T-helper 2 cell treated with Interferon-gamma antibody and Interleukin-4, amounts not matched to agents 100 ng/mL and 5 ng/mL, for 36 hours (primary cell): ENCODE measurements around the gene NEK1. TPM values are rescaled to one million over a fixed set of nuclear protein-coding genes. Genes with fewer than 3 reads are reported as not detected.
"Not testable (repeated sequence)": the region's sequence is repeated elsewhere in the genome, so short reads cannot be mapped to it uniquely, and the experiment has no call there.

Experiments
- intact Hi-C: fragments of 100-400 bp; cut with micrococcal nuclease; formaldehyde crosslinking; loops from one replicate; pipeline ENCODE4 v1.15.1; 2023
- total RNA-seq: library from RNA; stranded (reverse); gene quantifications from 2 replicates; pipeline ENCODE4 v1.2.3, GENCODE V29; 2022

NEK1 gene
- total RNA-seq, 1 donor from 2014 or later = 18.4 TPM

DNA sequence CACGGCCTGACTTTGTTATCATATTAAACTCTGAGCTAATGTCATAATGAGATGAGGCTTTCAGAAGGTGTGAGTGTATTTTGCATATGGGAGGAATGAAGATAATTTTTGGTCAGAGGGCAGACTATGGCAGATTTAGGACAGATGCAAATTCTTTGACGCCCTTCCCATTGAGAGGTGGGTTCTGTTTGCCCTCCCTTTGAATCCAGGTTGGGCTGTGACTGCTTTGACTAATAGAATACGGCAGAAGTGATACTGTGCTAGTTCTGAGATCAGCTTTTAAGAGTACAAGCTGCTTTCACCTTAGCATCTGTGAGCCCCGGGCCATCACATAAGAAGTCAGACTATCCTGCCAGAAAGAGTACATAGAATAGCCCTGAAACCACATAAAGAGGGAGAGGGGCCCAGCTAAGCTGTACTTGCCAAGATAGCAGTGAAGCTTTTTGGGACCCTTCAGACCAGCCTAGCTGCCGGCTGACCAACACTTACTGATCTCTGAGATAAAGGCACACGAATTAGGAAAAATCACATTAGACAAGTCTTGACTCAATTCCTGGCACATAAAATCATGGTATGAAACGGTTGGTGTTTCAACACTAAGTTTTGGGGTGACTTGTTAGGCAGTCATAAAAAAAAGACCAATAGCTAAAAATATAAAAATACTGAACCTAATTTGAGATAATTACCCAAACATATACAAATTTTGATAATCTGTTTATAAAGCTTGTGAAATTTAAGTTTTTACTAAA is 174.9 kb downstream of the NEK1 start:
- intact Hi-C loops = no loop called here

DNA sequence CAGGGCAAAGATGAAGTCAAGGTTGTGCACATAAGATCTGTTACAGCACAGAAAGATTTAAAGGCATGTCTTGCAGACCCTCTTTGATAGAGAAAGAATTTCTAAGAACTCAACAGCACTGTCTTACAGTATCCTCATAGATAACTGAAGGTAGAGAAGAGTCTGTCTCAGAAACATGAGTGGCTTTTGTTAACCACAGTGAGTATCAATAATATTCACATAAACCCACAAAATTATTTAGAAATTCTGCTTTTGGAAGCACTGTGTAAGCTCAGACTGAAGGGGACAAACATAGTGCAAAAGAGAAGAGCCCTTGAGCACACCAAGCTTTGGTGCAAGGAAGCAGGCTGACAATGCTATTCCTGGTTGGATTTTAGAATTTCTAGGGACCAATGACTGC is 175.6 kb downstream of the NEK1 start:
- intact Hi-C loops = no loop called here

DNA sequence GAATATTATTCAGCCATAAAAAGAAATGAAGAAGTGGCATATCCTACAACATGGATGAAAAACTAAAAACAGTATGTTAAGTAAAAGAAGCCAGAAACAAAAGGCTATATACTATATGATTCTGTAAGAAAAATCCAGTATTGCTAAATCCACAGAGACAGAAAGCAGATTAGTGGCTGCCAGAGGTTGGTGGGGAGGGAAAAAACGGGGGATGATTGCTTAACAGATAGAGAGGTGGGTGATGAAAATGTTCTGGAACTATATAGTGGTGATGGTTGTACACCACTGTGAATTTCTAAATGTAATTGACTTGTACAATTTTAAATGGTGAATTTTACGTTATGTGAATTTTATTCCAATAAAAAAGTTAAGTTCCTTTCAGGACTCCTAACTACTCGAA is 184.0 kb downstream of the NEK1 start:
- intact Hi-C loops = no loop called here

DNA sequence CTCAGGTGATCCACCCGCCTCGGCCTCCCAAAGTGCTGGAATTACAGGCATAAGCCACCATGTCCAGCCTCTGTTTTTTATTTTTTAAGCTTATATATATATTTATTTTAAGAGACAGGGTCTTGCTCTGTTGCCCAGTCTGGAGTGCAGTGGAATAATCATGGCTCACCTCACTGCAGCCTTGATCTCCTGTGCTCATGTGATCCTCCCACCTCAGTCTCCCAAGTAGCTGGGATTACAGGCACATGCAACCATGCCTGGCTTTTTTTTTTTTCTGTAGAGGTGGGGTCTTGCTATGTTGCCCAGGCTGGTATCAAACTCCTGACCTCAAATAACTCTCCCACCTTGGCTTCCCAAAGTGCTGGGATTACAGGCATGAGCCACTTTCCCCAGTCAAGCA is 184.7 kb downstream of the NEK1 start:
- intact Hi-C loops = not testable (repeated sequence)

DNA sequence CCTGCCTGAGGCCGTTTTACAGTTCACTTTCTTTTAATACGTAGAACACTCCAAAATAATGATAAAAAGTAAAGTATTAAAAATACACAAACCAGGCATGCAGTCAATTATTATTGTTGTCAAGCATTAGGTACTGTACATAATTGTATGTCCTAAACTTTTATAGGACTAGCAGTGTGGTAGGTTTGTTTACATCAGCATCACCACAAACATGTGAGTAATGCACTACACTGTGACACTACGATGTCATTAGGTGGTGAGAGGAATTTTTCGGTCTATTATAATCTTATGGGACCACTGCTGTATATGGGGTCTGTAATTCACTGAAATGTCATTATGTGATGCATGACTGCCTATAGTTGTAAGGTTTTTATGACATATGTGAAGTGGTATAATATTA is 192.1 kb downstream of the NEK1 start:
- intact Hi-C loops = no loop called here

DNA sequence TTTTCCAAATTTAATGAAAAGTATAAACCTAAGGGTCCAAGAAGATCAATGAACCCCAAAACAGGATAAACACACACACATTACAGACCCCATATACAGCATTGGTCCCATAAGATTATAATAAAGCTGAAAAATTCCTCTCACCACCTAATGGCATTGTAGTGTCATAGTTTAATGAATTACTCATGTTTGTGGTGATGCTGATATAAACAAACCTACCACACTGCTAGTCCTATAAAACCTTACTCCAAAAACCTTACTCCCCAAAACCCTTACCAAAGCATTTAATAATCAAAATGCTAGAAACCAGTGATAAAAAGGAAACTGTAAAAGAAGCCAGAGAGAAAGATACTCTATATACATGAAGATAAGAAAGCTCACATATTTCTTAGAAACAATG is 193.5 kb downstream of the NEK1 start:
- intact Hi-C loops = loop anchor here (10.0 kb wide), 3 partner anchors 46 to 934 kb away; partner anchors contain the start of gene DDX60L

DNA sequence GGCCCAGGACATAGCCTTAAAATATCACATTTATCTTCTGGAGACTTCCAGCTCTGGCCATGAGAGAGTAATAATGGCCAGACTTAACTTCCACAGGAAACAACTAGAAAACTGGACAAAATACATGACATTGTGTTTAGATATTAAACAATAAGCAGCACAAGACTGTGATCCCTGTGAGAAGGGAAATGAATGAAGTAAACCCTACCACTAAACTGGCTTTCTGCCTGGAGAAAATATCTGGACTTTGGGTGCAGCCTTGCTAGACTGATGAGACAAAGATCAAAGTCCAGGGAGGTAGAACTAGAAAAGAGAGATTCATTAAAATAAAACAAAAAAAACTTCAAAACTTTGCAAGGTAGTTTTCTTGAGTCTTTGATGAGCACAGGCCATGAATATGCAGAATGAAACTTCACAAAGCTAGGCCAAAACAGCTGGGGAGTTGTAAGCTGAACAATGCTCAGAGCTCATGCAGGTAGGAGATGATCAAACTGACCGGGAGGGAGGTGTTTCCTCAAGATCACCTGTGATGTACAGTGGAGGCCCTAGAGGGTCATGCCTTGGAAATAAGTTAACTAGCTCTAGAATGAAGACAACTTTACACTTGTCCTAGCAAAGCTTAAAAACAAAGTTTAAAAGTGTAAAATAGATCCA is 194.6 kb downstream of the NEK1 start:
- intact Hi-C loops = loop anchor here (10.0 kb wide), 3 partner anchors 47 to 933 kb away; partner anchors contain the start of gene DDX60L

DNA sequence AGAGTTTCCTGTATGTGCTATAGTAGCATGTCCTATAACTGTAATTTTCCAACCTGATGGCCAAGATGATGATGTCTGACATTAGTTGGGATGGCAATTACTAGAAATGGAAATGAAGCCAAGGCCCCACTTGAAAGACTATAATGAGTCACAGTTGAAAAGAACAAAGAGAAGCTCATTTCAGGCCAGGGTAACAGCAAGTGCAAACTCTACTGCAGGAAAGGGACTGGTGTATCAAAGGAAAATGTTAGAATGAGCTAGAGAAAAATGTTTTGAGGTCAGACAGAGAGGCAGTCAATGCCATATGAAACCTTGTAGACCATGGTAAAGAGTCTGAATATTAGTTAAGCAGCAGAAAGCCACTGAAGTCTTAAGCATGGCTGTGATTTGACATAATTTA is 195.4 kb downstream of the NEK1 start:
- intact Hi-C loops = loop anchor here (10.0 kb wide), 3 partner anchors 48 to 932 kb away; partner anchors contain the start of gene DDX60L

DNA sequence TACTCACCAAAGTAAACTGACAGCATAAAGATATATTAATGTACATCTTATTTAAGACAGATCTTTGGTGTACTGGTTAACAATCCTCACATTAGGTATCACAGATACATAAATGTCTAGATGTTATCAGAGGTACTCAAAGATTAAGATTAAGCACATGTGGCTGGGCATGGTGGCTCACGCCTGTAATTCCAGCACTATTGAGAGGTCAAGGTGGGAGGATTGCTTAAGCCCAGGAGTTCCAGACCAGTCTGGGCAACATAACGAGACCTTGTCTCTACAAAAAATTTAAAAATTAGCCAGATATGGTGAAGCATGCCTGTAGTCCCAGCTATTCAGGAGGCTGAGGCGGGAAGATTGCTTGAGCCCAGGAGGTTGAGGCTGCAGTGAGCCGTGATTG is 195.9 kb downstream of the NEK1 start:
- intact Hi-C loops = loop anchor here (10.0 kb wide), 3 partner anchors 48 to 932 kb away; partner anchors contain the start of gene DDX60L

DNA sequence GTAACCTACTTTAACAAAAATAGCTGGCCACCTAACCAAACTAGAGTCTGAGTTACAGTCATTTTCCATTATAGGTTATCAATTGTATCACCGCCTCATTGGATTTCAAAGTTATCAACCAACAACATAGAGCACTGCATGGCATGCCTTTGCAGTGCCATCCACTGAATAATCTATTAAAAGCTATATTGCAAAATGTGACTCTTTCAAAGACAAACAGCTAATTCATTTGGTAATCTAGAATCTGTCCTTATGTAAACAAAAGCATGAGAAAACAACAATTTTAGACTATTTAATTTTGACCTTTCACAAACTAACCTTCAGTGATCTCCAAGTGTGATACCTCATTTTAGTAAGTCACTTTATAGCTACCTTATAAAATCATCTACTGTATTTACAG is 197.5 kb downstream of the NEK1 start:
- intact Hi-C loops = loop anchor here (5.0 to 10.0 kb wide), 4 partner anchors 50 to 930 kb away; partner anchors contain the start of gene DDX60L

DNA sequence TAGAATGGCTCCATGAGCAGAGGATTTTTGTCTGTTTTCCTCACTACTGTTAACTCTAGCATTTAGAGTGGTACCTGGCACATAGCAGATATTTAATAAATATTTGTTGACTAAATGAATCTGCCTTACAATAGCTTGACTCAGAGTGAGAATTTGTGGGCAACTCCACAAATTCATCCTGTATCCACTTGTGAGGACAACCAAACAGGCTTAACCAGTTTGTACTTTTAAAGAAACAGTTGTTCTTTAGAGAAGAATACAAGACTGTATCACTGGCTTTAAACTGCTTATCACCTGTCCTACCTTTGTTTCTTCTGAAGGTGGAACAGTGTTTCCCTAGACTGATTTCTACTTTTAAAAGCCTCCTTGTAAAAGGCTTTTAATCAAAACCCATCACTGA is 200.3 kb downstream of the NEK1 start:
- intact Hi-C loops = loop anchor here (5.0 to 10.0 kb wide), 4 partner anchors 53 to 927 kb away; partner anchors contain the start of gene DDX60L

DNA sequence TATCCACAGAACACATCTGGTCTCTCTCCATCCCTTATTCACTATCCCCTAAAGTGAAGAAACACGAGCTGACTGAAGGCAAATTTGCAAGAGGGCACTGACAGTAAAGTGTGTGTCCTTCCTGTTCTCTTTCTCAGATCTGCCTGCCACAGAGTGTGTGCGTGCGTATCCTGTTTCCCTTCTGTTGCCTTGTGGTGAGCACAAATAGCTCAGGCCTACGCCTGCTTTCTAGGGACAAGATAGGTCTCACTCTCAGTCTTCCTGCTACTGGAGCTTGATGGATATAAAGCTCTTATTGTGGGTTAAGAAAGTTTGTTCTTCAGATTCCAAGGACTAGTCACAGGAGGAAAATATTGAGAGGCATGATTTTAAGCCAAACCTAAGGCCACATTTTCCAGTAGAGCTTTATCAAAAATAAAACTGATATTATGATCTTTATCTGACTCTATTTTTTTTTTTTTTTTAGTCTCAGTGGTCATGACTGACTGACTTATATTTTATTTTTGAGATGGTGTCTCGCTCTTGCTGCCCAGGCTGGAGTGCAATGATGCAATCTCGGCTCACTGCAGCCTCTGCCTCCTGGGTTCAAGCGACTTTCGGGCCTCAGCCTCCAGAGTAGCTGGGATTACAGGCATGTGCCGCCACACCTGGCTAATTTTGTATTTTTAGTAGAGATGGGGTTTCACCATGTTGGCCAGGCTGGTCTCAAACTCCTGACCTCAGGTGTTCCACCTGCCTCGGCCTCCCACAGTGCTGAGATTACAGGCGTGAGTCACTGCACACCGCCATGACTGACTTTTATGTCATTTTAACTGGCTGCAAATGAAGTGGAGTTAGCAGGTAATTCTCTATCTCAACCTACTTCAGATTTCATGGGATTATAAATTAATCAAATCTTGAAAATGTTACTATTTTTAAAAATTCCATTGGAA is 201.3 kb downstream of the NEK1 start:
- intact Hi-C loops = loop anchor here (2.0 to 10.0 kb wide), 6 partner anchors 54 to 926 kb away; partner anchors contain the start of genes CBR4, DDX60L and SH3RF1

DNA sequence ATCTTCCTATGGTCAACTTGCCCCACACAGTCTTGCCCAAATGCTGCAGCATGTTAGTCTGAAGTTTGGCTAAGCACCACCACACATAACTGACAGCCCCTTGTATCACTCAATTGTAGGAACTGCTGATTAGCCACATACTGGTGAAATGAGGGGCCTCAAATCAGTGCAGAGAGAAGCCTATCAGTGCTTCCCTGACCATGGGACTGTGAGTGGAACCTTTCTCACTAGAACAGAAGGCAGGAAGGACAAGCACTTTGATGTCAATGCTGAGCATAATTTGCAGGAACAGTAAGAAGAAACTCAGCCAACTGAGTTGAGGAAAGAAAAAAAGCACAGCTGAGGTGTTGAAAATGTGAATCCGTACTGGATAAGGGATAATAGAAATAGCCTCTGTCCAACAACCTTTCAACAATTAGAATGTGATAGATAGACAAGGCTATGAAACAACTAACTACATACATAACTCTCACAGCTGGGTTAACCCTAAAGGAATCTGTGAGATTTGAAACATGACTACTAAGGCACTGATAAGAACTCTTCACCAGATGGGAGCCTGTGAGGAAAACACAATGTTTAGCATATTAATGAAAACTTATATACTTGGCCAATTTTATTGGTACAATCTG is 205.1 kb downstream of the NEK1 start:
- intact Hi-C loops = no loop called here

DNA sequence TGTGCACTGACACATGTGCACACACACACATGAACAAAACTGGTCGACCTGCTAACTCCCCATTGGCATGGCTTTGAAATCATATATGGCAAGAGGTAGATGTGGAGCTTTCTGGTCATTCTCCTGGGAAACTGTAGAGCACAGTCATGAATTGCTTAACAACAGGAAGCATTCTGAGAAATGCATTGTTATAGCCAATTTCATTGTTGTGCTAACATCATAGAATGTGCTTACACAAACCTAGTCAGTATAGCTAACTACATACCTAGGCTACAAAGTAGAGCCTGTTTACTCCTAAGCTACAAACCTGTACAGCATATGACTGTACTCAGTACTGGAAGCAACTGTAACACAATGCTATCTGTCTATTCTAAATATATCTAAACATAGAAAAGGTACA is 207.4 kb downstream of the NEK1 start:
- intact Hi-C loops = no loop called here

DNA sequence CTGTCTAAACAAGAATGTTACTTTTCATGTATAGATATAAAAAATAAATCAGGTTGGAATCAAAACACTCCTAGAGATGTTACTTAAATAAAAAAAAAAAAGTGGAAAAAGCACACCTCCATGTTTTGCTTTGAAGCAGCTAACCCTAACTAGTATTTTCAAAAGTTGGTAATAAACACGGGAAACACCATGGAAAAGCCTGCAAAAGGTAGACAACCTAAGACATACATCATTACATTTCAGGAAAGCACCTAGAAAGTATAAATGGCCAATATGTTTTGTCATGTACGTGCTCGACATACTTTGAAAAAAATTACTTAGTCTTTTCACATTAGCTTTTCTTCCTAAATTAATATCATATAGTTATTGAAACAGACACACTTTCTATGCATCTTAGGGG is 211.6 kb downstream of the NEK1 start:
- intact Hi-C loops = no loop called here

DNA sequence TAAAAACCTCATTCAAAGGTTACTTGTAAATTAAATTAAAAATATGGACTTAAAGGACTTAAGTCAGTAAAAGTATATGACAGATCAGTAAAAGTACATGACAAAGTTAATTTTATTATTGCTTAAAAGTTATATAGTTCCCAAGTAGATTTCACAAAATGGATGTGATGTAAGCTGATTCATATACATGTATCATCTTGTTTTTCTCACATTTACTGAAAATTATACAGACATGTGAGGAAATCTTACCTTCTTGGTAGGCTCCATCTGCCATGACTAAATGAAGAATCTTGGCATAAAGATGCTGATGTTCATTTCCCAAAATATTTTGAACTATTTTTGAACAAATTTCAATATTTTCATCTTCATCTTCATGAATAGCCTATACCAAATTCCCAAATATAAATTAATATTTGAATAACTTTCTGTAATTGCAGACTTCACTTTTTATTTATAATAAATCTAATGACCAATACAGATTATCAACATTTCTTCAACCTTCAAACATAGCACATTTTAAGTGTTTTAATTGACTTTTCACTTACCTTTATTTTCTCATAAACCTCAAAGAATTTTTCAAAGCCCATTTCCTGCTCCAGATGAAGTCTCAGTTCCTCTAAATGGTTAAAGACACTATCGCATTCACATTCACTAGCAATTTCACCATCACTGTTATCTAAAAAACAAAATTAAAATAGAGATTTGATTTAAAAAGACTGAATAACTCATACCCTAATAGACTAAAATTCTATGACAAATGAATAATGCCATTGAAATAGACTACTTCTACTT is 212.2 kb downstream of the NEK1 start:
- intact Hi-C loops = no loop called here

DNA sequence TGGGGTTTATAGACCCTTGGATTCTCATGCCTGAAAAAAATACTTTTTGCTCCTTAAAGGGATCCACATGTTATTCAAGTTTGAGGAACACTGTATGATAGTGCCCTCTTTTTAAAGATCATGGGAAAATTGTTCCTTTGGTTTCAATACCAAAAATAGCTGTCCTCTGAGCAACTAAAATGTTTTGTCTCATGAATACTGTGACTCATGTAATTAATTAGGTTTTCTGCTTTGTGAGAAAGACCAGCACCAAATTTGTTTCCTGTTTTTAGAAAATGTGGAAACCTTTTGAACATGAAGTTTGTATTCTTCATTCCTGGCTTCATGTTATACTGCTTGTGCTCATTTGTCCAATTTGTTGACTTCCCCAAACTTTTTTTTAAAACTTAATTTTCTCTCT is 214.1 kb downstream of the NEK1 start:
- intact Hi-C loops = no loop called here

DNA sequence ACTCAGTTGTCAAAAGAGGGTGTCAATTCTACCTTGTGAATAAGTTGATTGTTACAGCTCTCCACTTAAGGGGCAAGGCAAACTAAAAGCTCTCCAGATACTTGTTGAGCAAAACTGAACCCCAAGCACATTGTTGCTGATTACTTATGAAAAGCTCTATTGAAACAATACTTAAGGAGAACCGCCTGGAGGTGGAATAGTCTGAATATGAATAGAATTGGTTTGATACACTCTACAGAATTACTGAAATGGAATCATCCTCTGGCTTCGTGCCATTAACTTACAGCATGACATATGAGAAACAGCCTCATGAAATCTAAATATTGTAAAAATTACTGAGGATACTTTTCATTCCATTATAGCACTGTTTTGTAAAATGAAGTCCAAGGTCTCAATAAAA is 214.6 kb downstream of the NEK1 start:
- intact Hi-C loops = no loop called here

DNA sequence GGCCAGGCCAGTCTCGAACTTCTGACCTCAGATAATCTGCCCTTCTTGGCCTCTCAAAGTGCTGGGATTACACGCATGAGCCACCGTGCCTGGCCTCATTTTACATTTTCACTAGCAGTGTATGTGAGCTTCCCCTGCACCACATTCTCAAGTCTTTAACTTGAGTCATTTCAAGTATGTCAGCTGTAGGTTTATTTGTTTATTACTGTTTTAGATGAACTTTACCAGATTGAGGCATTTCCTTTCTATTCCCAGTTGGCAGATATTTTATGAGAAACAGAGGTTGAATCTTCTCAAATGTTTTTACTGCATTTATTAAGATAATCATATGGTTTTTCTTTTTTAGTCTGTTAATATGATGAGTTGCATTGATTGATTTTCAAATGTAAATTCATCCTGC is 227.0 kb downstream of the NEK1 start:
- intact Hi-C loops = no loop called here

DNA sequence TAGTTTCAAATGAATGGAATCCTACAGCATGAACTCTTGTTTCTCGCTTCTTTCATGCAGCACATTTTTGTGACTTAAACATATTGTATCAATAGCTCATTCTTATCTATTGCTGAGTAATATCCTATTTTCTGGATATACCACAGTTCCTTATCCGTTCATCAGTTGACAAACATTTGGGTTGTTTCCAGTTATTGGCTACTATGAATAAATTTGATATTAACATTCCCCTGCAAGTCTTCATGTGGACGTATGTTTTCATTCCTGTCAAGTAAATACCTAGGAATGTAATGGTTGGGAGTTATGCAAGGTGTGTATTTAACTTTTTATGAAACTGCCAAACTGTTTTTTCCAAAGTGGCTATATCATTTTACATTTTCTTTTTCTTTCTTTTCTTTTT is 227.6 kb downstream of the NEK1 start:
- intact Hi-C loops = no loop called here
